ENCODE results near the gene SLC22A5.
A peak's percentile ranks its signal among the peaks of the same experiment; 100 is the strongest.

Gene SLC22A5

DNA sequence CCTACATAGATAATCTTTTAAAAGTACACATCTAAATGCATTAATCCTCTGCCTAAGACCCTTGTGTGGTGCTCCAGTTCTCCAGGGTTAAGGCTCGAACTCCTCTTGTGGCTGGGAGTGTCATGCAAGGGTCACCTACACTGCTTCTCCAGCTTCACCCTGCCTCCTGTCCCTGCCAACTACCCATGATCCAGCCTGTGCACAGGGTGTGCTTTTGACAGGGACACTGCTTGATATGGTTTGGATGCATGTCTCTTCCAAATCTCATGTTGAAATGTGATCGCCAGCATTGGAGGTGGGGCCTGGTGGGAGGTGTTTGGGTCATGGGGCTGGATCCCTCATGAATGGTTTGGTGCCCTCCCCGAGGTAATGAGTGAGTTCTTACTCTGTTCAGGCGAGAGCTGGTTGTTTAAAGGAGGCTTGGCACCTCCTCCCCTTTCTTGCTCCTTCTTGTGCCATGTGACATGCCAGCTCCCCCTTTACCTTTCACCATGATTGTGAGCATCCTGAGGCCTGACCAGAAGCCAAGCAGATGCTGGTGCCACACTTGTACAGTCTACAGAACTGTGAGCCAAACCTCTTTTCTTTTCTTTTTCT is 48.5 kb downstream of the SLC22A5 start:
- Histone ChIP-seq H3K36me3 (ENCODE audit: insufficient read depth, low read length) (no peaks in the 10 kb centered on the region), H3K4me2 (ENCODE audit: low read length) (no peak overlapping the region), H3K4me3 (ENCODE audit: low read length) (no peak overlapping the region), H3K27me3 (ENCODE audit: control insufficient read depth, insufficient read depth, low read length) (no peaks in the 10 kb centered on the region), H3K9ac (ENCODE audit: low read depth, low read length) (no peak overlapping the region), H3K4me1 (ENCODE audit: control insufficient read depth, insufficient read depth, low read length) (peaks cover 46% of the 10 kb centered on the region), H3K9me3 (replicated peaks; ENCODE audit: low read length) (no peaks in the 10 kb centered on the region)

DNA sequence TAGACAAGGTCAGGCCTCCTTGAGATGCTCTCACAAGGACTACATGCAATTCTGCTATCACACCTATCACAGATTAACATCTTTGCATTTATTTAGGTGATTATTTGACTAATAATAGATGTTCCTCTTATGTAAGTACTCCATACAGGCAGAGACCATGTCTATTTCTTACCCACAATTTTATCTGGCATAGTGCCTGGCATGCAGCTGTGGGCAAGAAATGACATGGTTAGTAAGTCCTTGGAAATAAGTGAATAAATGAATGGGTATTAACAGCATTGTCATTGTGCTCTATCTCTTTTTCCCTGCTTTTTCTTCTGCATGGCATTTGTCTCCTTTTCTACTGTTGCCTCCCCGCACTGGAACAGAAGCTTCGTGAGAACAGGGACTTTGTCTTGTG is 49.4 kb downstream of the SLC22A5 start:
- H3K4me1 ChIP-seq (ENCODE audit: control insufficient read depth, insufficient read depth, low read length) = peaks cover 51% of the 10 kb centered on the region
- no peak overlapping the region for H3K4me3 ChIP-seq (ENCODE audit: low read length)
- no peak overlapping the region for H3K4me2 ChIP-seq (ENCODE audit: low read length)
- no peaks in the 10 kb centered on the region for H3K36me3 ChIP-seq (ENCODE audit: insufficient read depth, low read length)
- no peak overlapping the region for H3K9ac ChIP-seq (ENCODE audit: low read depth, low read length)
- no peaks in the 10 kb centered on the region for H3K27me3 ChIP-seq (ENCODE audit: control insufficient read depth, insufficient read depth, low read length)
- H3K9me3 ChIP-seq (replicated peaks; ENCODE audit: low read length) = no peaks in the 10 kb centered on the region

DNA sequence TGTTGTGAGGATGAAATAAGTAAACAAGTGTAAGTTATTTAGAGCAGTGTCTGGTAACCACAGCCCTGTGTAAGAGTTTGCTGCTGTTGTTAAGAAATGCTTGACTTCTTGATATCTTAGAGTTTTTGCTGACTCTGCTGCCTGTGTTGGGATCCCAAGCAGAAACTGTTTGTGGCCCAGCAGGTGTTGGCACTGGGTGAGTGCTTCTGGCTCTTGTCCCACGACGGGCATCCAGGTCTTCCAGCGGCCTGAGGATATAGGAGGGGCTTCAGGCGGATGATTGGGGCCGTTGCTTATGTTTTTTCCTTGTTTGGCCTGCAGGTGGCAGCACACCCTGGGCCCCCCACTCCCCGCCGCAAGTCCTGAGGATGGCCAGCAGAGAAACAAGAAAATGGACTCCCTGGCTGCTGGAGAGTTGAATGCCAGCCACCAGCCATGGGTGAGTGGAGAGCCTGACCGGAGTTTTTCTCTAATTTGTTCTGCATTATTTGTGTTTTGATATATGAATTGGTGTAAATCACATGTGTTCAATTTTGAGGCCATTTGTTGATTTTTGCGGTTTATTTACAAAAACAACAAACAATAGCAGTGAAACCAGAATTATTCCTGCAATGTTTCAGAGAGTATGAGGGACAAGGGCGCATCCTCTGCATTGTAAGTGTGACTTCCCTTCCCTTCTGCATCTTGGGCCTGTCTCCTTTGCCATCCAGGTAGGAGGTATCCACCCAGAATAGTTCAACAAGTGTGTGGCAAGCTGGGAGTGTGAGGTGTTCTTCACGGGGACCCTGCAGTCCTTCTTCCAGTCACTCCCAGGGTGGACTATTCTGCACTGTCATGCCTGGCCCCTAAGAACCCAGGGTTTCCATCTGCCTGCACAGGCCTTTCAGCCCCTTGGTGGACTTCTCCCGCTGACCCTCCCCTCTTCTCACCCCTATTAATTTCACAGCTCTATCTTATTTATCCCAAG is 50.3 kb downstream of the SLC22A5 start:
- peaks cover 45% of the 10 kb centered on the region for H3K4me1 ChIP-seq (ENCODE audit: control insufficient read depth, insufficient read depth, low read length)
- H3K36me3 ChIP-seq (ENCODE audit: insufficient read depth, low read length) = no peaks in the 10 kb centered on the region
- H3K9ac ChIP-seq (ENCODE audit: low read depth, low read length) = no peak overlapping the region

DNA sequence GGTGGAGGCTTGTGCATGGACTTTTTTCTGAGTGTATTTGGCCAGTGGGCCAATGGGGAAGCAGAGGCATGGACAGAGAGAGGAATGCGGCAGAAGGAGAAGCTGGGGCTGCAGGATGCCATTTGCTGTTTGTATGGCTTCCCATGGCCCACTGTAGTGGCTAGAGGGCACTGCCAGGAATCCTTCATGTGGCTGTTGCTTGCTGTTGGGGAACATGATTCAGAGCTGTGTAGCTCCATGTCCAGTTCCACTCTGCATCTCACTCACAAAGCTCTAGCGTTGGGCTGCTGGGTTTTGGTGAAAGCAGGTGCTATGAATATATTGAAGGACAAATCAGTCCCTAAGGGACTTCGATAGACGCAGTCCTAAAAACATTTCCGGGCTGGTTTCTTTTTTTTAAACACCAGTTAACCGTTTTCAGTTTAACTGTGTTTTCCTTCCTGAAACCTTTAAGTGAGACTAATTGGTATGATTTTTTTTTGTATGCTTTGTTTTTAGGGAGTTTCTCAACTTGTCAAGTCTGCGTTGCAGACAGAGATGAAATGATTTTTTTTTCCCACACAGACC is 51.3 kb downstream of the SLC22A5 start:
- no peak overlapping the region for H3K4me3 ChIP-seq (ENCODE audit: low read length)
- no peaks in the 10 kb centered on the region for H3K9me3 ChIP-seq (replicated peaks; ENCODE audit: low read length)
- no peak overlapping the region for H3K4me2 ChIP-seq (ENCODE audit: low read length)
- no peaks in the 10 kb centered on the region for H3K36me3 ChIP-seq (ENCODE audit: insufficient read depth, low read length)
- no peaks in the 10 kb centered on the region for H3K27me3 ChIP-seq (ENCODE audit: control insufficient read depth, insufficient read depth, low read length)
- peak overlapping the region; percentile 1 for H3K9ac ChIP-seq (ENCODE audit: low read depth, low read length)
- H3K4me1 ChIP-seq (ENCODE audit: control insufficient read depth, insufficient read depth, low read length) = peaks cover 47% of the 10 kb centered on the region

More for the DNA sequence above, 50.3 kb downstream of the SLC22A5 start:
- no peaks in the 10 kb centered on the region for H3K9me3 ChIP-seq (replicated peaks; ENCODE audit: low read length)
- H3K4me3 ChIP-seq (ENCODE audit: low read length) = no peak overlapping the region
- H3K4me2 ChIP-seq (ENCODE audit: low read length) = peak overlapping the region; percentile 51
- no peaks in the 10 kb centered on the region for H3K27me3 ChIP-seq (ENCODE audit: control insufficient read depth, insufficient read depth, low read length)

DNA sequence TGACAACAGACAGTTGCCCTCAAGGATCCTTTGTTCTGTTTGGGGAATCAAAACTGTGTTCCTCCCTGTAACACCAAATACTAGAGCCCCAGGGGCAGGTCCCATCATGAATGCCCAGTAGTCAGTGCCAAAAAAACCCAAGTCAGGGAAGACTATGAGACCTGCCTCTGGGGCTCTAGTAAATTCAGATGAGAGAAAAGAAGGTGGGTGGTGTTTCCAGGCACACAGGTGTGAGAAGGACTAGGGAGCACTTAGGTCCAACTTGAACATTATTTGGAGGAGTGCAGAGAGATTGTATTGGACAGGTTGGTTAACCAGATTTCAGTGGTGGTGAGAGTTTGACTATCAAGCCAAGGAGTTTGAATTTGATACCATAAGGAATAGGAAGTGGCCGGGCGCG is 52.0 kb downstream of the SLC22A5 start:
- Histone ChIP-seq H3K4me2 (ENCODE audit: low read length) (no peak overlapping the region), H3K4me3 (ENCODE audit: low read length) (no peak overlapping the region), H3K9ac (ENCODE audit: low read depth, low read length) (no peak overlapping the region), H3K36me3 (ENCODE audit: insufficient read depth, low read length) (no peaks in the 10 kb centered on the region), H3K4me1 (ENCODE audit: control insufficient read depth, insufficient read depth, low read length) (peaks cover 54% of the 10 kb centered on the region), H3K27me3 (ENCODE audit: control insufficient read depth, insufficient read depth, low read length) (no peaks in the 10 kb centered on the region), H3K9me3 (replicated peaks; ENCODE audit: low read length) (no peaks in the 10 kb centered on the region)

DNA sequence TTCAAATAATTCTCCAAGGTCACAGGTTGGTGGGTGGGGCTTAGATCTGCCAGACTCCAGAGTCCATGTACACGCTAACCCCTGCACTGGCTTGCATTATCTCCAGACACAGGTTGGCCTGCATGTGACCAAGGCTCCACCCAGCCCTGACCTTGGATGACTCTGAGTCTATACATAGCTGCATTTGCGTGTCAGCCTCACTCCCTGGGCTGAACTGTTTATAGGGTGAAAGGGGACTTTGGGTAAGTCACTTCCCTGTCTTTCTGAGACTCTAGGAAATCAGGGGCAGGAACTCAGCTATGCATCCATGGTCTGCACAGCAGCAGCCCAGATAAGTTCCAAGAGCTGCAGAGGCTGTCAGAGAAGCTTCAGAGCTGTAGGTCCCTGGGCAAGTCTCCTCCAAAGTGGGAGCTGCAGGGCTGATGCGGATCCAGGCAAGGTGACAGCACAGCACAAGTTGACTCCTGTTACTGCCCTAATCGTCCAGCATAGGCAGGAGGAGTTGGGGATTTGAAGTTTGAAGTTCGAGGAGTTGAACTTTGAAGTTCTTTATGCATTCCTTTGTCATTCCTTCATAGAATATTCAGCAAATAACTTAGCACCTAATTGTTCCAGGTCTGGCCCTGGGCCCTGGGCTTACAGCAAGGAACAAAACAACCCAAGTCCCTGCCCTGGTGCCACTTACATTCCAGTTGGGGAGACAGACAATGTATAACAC is 53.4 kb downstream of the SLC22A5 start:
- H3K9ac ChIP-seq (ENCODE audit: low read depth, low read length) = no peak overlapping the region
- no peaks in the 10 kb centered on the region for H3K36me3 ChIP-seq (ENCODE audit: insufficient read depth, low read length)
- H3K27me3 ChIP-seq (ENCODE audit: control insufficient read depth, insufficient read depth, low read length) = no peaks in the 10 kb centered on the region
- H3K4me2 ChIP-seq (ENCODE audit: low read length) = no peak overlapping the region
- no peak overlapping the region for H3K4me3 ChIP-seq (ENCODE audit: low read length)
- no peaks in the 10 kb centered on the region for H3K9me3 ChIP-seq (replicated peaks; ENCODE audit: low read length)
- peaks cover 64% of the 10 kb centered on the region for H3K4me1 ChIP-seq (ENCODE audit: control insufficient read depth, insufficient read depth, low read length)

DNA sequence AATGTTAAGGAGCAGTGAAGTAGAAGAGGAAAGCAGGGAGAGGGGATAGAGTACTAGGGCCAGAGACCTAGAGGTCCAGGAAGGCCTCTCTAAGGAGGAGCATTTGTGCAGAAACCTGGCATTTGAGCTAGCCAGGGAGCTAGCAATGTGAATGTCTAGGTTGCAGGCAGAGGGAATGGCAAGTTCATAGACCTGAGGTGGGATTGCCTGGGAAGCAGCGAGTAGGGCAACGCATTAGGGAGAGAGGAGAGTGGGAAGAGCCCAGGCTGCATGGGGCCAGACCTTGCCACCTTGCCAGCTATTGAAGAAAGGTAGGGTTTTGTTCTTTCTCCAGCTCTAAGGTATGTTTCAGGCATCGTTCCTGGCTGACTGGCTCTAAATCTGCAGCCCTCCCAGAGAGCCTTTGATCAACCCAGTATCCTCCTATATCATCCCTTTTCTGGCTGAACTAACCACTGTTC is 54.0 kb downstream of the SLC22A5 start:
- no peaks in the 10 kb centered on the region for H3K36me3 ChIP-seq (ENCODE audit: insufficient read depth, low read length)
- no peak overlapping the region for H3K4me3 ChIP-seq (ENCODE audit: low read length)
- no peak overlapping the region for H3K9ac ChIP-seq (ENCODE audit: low read depth, low read length)
- H3K4me1 ChIP-seq (ENCODE audit: control insufficient read depth, insufficient read depth, low read length) = peaks cover 70% of the 10 kb centered on the region
- no peaks in the 10 kb centered on the region for H3K27me3 ChIP-seq (ENCODE audit: control insufficient read depth, insufficient read depth, low read length)
- no peaks in the 10 kb centered on the region for H3K9me3 ChIP-seq (replicated peaks; ENCODE audit: low read length)
- H3K4me2 ChIP-seq (ENCODE audit: low read length) = no peak overlapping the region

DNA sequence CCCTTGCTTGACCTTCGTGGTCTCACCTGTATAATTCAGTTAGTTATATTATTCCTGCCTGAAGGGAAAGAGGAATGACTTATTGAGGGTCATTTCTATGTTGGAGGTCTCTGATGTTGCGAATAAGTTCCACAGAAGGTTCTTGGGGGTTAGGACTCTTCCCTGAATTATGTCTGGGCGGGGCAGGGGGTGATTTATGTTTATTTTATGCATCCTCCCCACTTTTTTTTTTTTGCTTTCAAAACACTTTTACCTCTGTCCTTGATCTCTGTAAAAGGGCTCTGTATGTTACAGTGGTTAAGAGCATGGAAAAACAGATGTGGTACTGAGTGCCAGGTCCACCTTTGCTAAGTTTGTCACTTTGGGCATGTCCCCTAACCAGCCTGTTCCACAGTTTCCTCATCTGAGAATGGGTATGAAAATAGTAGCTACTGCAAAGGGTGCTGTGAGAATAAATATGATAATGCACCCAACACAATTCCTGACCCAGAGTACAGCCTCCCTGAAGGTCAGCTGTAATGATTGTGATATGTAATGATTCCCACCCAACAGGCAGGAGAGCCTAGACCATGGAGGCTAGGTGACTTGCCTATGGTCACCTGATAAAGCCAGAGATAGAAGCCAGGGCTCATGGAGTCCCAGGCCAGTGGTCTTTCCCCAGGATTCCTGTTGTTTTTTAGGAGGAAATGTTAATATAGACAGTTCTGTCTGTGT is 54.8 kb downstream of the SLC22A5 start:
- H3K9me3 ChIP-seq (replicated peaks; ENCODE audit: low read length) = no peaks in the 10 kb centered on the region
- H3K9ac ChIP-seq (ENCODE audit: low read depth, low read length) = no peak overlapping the region
- H3K36me3 ChIP-seq (ENCODE audit: insufficient read depth, low read length) = no peaks in the 10 kb centered on the region
- no peak overlapping the region for H3K4me2 ChIP-seq (ENCODE audit: low read length)
- H3K27me3 ChIP-seq (ENCODE audit: control insufficient read depth, insufficient read depth, low read length) = no peaks in the 10 kb centered on the region
- H3K4me1 ChIP-seq (ENCODE audit: control insufficient read depth, insufficient read depth, low read length) = peaks cover 72% of the 10 kb centered on the region
- no peak overlapping the region for H3K4me3 ChIP-seq (ENCODE audit: low read length)

DNA sequence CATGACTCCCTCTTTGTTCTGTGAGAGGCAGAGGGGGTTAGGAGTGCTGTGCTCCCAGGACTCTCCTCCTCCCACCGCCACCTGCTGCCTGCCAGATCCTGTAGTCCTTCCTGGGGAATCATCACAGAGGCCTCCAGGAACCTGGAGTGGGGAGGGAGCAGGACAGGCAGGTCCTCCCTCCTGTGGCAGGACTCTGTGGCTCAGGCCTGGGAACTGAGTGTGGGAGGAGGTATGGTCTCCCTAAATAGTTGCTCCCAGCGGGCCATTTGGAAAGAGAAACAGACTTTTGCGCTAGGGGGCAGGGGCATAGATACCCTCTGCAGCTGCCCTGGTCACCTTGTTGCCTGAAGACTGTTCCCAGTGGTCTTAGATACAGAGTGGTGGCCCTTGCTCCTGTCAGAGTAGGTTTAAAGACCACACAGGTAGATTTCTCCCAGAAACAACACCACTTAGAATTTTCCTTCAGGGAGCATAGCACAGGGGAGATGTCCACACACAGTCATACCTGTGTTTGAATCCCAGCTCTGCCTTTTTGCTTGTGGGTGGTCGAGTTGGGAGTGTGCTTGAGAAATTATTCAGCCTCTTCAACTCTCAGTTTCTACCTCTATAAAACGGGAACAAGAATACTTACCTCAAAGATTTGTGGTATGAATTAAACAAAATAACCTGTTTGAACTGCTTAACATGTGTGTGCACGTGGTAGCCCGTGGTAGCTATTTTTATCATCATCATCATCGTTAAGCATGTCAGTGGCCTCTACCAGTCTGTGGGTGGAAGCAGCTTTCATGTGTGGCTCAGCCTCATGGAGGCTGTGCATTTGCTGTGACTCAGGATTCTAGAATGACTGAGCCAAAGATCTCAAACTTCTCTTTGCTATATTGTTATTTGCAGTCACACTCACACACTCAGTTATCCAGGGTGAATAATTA is 55.8 kb downstream of the SLC22A5 start:
- Histone ChIP-seq H3K36me3 (ENCODE audit: insufficient read depth, low read length) (no peaks in the 10 kb centered on the region), H3K4me2 (ENCODE audit: low read length) (peak overlapping the region; percentile 70), H3K4me1 (ENCODE audit: control insufficient read depth, insufficient read depth, low read length) (peaks cover 65% of the 10 kb centered on the region), H3K27me3 (ENCODE audit: control insufficient read depth, insufficient read depth, low read length) (no peaks in the 10 kb centered on the region), H3K4me3 (ENCODE audit: low read length) (peak overlapping the region; percentile 46), H3K9me3 (replicated peaks; ENCODE audit: low read length) (no peaks in the 10 kb centered on the region), H3K9ac (ENCODE audit: low read depth, low read length) (peak overlapping the region; percentile 78)

DNA sequence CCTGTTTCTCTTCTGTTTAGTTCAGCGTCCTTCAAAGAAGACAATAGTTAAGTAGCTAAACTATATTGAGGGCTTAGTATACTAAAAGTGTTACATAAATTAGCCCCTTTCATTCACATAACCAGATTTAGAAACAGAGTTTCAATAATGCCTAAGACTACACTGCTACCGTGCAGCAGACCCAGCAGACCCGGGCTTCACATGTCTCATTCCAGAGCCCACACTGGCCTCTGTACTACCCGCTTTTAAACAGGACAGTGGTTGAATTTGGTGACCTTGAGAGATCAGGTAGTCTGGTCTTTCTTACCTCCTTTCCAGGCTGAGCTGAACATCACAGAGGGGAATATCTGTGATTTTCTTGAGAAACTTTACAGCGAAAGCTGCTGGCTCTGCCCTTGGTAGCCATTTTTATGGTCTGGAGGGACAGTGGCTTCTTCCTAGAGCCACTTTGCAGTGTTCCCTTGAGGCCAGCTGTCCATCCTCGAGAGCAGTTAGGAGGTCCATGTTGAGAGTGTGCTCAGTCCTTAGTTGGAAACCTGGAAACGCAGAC is 56.5 kb downstream of the SLC22A5 start:
- H3K4me1 ChIP-seq (ENCODE audit: control insufficient read depth, insufficient read depth, low read length) = peaks cover 59% of the 10 kb centered on the region
- H3K4me3 ChIP-seq (ENCODE audit: low read length) = peak overlapping the region; percentile 46
- H3K9me3 ChIP-seq (replicated peaks; ENCODE audit: low read length) = no peaks in the 10 kb centered on the region
- peak overlapping the region; percentile 78 for H3K9ac ChIP-seq (ENCODE audit: low read depth, low read length)
- peak overlapping the region; percentile 70 for H3K4me2 ChIP-seq (ENCODE audit: low read length)
- no peaks in the 10 kb centered on the region for H3K27me3 ChIP-seq (ENCODE audit: control insufficient read depth, insufficient read depth, low read length)
- no peaks in the 10 kb centered on the region for H3K36me3 ChIP-seq (ENCODE audit: insufficient read depth, low read length)

Measured in skeletal muscle satellite cell (primary cell).